Nephron progenitor cell (in vitro differentiated cells): ENCODE results near the gene SNX1.
A peak's percentile ranks its signal among the peaks of the same experiment; 100 is the strongest.

Experiments used
- DNase-seq: peaks from one replicate; pipeline ENCODE4 v3.0.0; 2021
- H3K27ac Mint-ChIP-seq: 2 replicates; pipeline ENCODE4 v1.8.0; 2021; ENCODE audit warnings: mild to moderate bottlenecking, moderate library complexity, mixed read lengths
- H3K27me3 Mint-ChIP-seq: 2 replicates; pipeline ENCODE4 v1.8.0; 2021; ENCODE audit warnings: mild to moderate bottlenecking, low read depth, mixed read lengths; ENCODE audit not compliant: poor library complexity
- H3K36me3 Mint-ChIP-seq: 2 replicates; pipeline ENCODE4 v1.8.0; 2021; ENCODE audit warnings: low read depth, mixed read lengths
- H3K4me1 Mint-ChIP-seq: 2 replicates; pipeline ENCODE4 v1.8.0; 2021; ENCODE audit warnings: mixed read lengths
- H3K4me3 Mint-ChIP-seq: 2 replicates; pipeline ENCODE4 v1.8.0; 2021; ENCODE audit warnings: mild to moderate bottlenecking, moderate library complexity, mixed read lengths
- H3K9me3 Mint-ChIP-seq: 2 replicates; pipeline ENCODE4 v1.8.0; 2021; ENCODE audit warnings: mild to moderate bottlenecking, moderate library complexity, mixed read lengths
- TF ChIP-seq, protein P1 (sequence below): fragments of 200-600 bp; sonication (generic); IDR thresholded peaks from 2 replicates; pipeline ENCODE4 v1.5.0; 2021; ENCODE audit warnings: antibody characterized with exemption

SNX1 gene

DNA sequence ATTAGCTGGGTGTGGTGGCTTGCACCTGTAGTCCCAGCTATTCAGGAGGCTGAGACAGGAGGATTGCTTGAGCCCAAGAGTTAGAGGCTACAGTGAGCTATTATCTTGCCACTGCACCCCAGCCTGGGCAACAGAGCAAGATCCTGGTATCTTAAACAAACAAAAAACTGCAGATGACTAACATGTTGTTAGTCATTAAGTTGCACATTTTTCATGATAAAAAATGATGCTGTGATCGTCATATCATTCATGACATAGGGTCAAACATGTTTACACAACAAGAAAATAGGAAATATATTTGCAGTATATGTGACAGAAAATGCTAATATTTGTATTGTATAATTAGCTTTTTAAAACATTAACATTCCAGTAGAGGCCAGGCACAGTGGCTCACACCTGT lies 29.3 kb upstream of the SNX1 start:
- Mint-ChIP-seq H3K27me3 (peaks cover 8% of the 10 kb centered on the region), H3K4me3 (no peak overlapping the region), H3K9me3 (peaks cover 2% of the 10 kb centered on the region), H3K4me1 (peaks cover 23% of the 10 kb centered on the region), H3K27ac (no peak overlapping the region), H3K36me3 (peaks cover 4% of the 10 kb centered on the region)
- DNase-seq: no peak
- TF ChIP-seq, protein P1, sequence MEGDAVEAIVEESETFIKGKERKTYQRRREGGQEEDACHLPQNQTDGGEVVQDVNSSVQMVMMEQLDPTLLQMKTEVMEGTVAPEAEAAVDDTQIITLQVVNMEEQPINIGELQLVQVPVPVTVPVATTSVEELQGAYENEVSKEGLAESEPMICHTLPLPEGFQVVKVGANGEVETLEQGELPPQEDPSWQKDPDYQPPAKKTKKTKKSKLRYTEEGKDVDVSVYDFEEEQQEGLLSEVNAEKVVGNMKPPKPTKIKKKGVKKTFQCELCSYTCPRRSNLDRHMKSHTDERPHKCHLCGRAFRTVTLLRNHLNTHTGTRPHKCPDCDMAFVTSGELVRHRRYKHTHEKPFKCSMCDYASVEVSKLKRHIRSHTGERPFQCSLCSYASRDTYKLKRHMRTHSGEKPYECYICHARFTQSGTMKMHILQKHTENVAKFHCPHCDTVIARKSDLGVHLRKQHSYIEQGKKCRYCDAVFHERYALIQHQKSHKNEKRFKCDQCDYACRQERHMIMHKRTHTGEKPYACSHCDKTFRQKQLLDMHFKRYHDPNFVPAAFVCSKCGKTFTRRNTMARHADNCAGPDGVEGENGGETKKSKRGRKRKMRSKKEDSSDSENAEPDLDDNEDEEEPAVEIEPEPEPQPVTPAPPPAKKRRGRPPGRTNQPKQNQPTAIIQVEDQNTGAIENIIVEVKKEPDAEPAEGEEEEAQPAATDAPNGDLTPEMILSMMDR: no peak

DNA sequence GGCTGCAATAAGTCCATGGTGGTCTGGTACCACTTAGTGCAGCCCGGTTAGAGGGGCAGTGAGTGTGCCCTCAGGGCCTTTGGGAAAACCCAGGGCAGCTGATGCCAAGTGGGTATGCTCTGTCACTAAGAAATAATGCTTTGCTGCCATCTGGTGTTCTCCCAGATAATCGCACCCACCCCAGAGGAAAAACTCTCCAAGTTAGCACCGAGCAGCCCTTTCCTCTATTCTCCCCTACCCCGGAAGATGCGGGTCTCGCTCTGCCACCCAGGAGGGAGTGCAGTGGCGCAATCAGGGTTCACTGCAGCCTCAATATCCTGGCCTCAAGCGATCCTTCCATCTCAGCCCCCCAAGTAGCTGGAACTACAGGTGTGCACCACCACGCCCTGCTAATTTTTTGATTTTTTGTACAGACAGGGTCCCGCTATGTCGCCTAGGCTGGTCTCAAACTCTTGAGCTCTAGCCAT lies 28.2 kb upstream of the SNX1 start:
- Mint-ChIP-seq H3K9me3 (no peaks in the 10 kb centered on the region), H3K27me3 (peaks cover 8% of the 10 kb centered on the region), H3K27ac (no peak overlapping the region), H3K4me1 (peaks cover 23% of the 10 kb centered on the region), H3K4me3 (no peak overlapping the region), H3K36me3 (peaks cover 15% of the 10 kb centered on the region)
- TF ChIP-seq, protein P1: peak; percentile 79
- DNase-seq: peak; percentile 79

DNA sequence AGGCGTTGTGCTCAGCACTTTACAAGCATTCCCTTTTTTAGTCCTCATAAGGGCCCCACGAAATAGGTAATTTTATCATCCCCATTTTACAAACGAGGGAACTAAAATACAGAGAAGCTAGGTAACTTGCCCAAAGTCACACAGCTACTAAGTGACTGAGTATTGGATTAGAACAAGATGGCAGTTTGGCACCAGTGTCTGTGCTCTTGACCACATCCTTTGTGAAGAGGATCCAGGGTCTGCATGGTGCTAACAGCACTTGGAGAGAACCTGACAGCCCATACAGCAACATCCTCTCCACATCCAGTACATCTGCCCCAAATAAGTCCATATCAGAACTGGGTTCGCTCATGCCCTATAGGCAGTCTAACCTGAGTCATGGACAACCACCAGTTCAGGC lies 27.6 kb upstream of the SNX1 start:
- Mint-ChIP-seq H3K4me1 (peaks cover 21% of the 10 kb centered on the region), H3K27me3 (peaks cover 7% of the 10 kb centered on the region), H3K27ac (no peak overlapping the region), H3K9me3 (no peaks in the 10 kb centered on the region), H3K4me3 (no peak overlapping the region), H3K36me3 (peaks cover 19% of the 10 kb centered on the region)
- DNase-seq: no peak
- TF ChIP-seq, protein P1: no peak

DNA sequence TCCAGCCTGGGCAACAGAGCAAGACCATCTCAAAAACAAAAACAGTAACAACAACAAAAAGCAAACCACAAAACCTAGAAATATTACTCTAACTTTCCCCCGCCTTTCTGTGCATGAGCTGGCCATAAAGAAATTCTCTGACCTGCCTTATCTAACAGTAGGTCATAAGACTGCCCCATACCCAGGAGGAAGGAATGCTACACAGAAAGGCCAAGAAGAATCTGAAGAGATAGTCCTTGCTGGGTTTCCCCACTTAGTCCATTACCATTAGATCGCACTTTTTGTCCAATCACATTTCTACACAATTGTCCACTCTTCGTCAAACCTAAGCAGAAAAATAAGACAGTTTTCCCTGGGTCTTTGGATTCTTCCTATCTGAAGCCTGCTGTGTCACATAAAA lies 25.7 kb upstream of the SNX1 start:
- TF ChIP-seq, protein P1: no peak
- no peaks in the 10 kb centered on the region for H3K9me3 Mint-ChIP-seq
- H3K27me3 Mint-ChIP-seq: peaks cover 5% of the 10 kb centered on the region
- peaks cover 33% of the 10 kb centered on the region for H3K36me3 Mint-ChIP-seq
- H3K4me3 Mint-ChIP-seq: no peak overlapping the region
- no peak for DNase-seq
- peak overlapping the region; percentile 26 for H3K27ac Mint-ChIP-seq
- H3K4me1 Mint-ChIP-seq: peaks cover 10% of the 10 kb centered on the region

DNA sequence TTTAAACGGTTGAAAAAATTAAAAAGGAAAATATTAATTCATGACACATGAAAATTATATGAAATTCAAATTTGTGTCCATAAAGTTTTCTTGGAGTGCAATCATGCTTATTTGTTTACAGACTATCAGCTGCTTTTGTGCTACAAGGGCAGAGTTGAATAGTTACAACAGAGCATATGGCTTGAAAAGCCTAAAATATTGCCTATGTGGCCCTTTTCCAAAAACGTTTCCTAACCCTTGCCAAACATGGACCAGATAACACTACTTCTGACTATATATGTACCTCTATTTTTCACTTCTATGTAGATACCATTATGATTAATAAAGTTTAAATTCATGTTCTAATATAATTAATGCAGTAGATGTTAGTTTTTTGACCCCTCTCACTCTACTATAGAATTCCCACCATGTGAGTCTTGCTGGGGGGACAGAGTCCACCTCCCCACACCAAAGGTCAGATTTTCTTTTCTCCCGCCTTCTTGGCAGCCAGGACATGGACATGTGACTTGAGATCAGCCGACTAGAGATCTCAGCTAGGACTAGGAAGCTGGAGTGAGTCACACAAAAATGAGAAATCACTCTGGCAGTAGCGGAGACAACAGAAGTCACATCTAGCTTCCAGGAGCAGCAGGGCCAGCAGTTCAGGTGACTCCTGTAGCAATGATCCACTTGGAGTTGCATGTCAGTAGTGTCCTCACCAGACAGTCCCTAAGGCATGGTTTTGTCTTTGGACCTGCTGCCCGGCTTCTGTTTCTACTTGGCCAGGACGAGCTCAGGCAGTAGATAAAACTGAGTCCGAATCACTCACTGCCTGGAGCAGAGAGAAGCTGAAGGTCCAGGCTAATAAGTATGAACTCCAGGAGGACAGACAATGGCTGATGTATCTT lies 24.6 kb upstream of the SNX1 start:
- Mint-ChIP-seq H3K27ac (peak overlapping the region; percentile 71), H3K27me3 (peaks cover 5% of the 10 kb centered on the region), H3K4me1 (peaks cover 10% of the 10 kb centered on the region), H3K9me3 (no peaks in the 10 kb centered on the region), H3K4me3 (no peak overlapping the region), H3K36me3 (peaks cover 38% of the 10 kb centered on the region)
- TF ChIP-seq, protein P1: no peak
- DNase-seq: no peak
